PC-9 (cell line): ENCODE results near the gene SKP1. TPM values are rescaled to one million over a fixed set of nuclear protein-coding genes. Genes with fewer than 3 reads are reported as not detected.

Experiments
- BruUV-seq: library from RNA; stranded (reverse); fragments of 400-500 nt; replicated peaks from 2 replicates; lab custom pipeline; 2021; lab: Mats Ljungman, UMichigan
- CTCF ChIA-PET: fragments of 300-600 bp; sonication (Branson Sonifier 250); formaldehyde crosslinking; loops from one replicate; lab custom pipeline; 2022; ENCODE audit warnings: antibody characterized with exemption; lab: Charles Lee
- POLR2A ChIA-PET: fragments of 300-600 bp; sonication (Branson Sonifier 250); formaldehyde crosslinking; loops from one replicate; lab custom pipeline; 2022; ENCODE audit warnings: antibody characterized with exemption; ENCODE audit not compliant: unreplicated experiment; lab: Charles Lee
- DNase-seq, 2 experiments: peaks; one replicate each; pipeline versions ENCODE4 v3.0.0 to v3.0.0-alpha.2; 2015 to 2022; ENCODE audit warnings: mixed read lengths in 1 of 2
- H2AFZ ChIP-seq: fragments of 200-600 bp; sonication (generic); 2 replicates; pipeline ENCODE4 v1.8.1; 2017; ENCODE audit warnings: antibody characterized with exemption
- H3F3A ChIP-seq: fragments of 200-600 bp; sonication (generic); 2 replicates; pipeline ENCODE4 v1.8.1; 2017; ENCODE audit warnings: antibody characterized with exemption, mild to moderate bottlenecking, low read depth; ENCODE audit not compliant: insufficient read depth
- H3K27ac ChIP-seq: fragments of 200-600 bp; sonication (generic); 2 replicates; pipeline ENCODE4 v1.6.1; 2016; ENCODE audit warnings: mixed run types
- H3K27me3 ChIP-seq: fragments of 200-600 bp; sonication (generic); 2 replicates; pipeline ENCODE4 v1.6.1; 2016; ENCODE audit warnings: low read depth, mixed run types; ENCODE audit not compliant: insufficient read depth
- H3K36me3 ChIP-seq: fragments of 200-600 bp; sonication (generic); 2 replicates; pipeline ENCODE4 v1.6.1; 2016; ENCODE audit warnings: low read depth, mixed run types
- H3K4me1 ChIP-seq: fragments of 200-600 bp; sonication (generic); replicated peaks from 2 replicates; pipeline ENCODE4 v1.6.1; 2016; ENCODE audit warnings: mixed run types; ENCODE audit not compliant: insufficient read depth
- H3K4me2 ChIP-seq: fragments of 200-600 bp; sonication (generic); 2 replicates; pipeline ENCODE4 v1.6.1; 2017; ENCODE audit warnings: mixed run types
- H3K4me3 ChIP-seq: fragments of 200-600 bp; sonication (generic); 2 replicates; pipeline ENCODE4 v1.6.1; 2016; ENCODE audit warnings: mixed run types
- H3K79me2 ChIP-seq: fragments of 200-600 bp; sonication (generic); 2 replicates; pipeline ENCODE4 v1.6.1; 2017; ENCODE audit warnings: low read depth, mixed run types
- H3K9me2 ChIP-seq: fragments of 200-600 bp; sonication (generic); 2 replicates; pipeline ENCODE4 v1.8.1; 2017; ENCODE audit warnings: mild to moderate bottlenecking; ENCODE audit not compliant: insufficient read depth
- H3K9me3 ChIP-seq: fragments of 200-600 bp; sonication (generic); 2 replicates; pipeline ENCODE4 v1.8.1; 2016; ENCODE audit warnings: low read depth; ENCODE audit not compliant: insufficient read depth
- H4K20me1 ChIP-seq: fragments of 200-600 bp; sonication (generic); 2 replicates; pipeline ENCODE4 v1.8.1; 2017; ENCODE audit not compliant: insufficient read depth
- CTCF ChIP-seq: fragments of 200-600 bp; sonication (generic); conservative IDR thresholded peaks from 2 replicates; pipeline ENCODE4 v1.6.1; 2017; ENCODE audit warnings: mixed run types, antibody characterized with exemption, mild to moderate bottlenecking, moderate library complexity
- EZH2 ChIP-seq: fragments of 200-600 bp; sonication (generic); IDR thresholded peaks from 2 replicates; pipeline ENCODE4 v1.8.0; 2017; ENCODE audit warnings: antibody characterized with exemption, low read depth
- intact Hi-C: fragments of 100-400 bp; cut with micrococcal nuclease; formaldehyde crosslinking; loops from one replicate; pipeline ENCODE4 v1.10.0; 2022; ENCODE audit not compliant: unreplicated experiment
- total RNA-seq: library from RNA; stranded (reverse); gene quantifications from 2 replicates; pipeline ENCODE4 v1.2.3, GENCODE V29; 2021

The SKP1 gene
- total RNA-seq, 1 experiment from 2014 or later, result 409 TPM

DNA sequence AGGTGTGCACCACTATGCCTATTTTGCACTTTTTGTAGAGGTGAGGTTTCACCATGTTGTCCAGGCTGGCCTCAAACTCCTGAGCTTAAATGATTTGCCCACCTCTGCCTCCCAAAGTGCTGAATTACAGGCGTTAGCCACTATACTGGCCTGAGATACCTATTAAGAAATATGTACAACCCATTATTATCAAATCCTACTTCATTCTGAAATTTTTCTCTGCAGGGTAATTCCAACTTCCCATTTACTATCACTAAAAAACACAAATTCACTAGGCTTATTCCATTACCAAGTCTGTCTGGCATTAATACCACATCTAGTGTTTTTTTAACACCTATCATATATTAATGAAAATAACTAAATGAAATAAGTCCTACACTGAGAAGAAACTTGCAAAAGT, 30.9 kb upstream of the SKP1 start:
- no TSS peak for BruUV-seq
- Histone ChIP-seq H2AFZ (no peak overlapping the region), H3K79me2 (peaks cover 98% of the 10 kb centered on the region), H3K9me3 (no peaks in the 10 kb centered on the region), H3K27ac (no peak overlapping the region), H3K4me2 (no peak overlapping the region), H3K36me3 (peaks cover 21% of the 10 kb centered on the region), H3K4me3 (no peak overlapping the region), H3F3A (peaks cover 19% of the 10 kb centered on the region), H3K4me1 (no peaks in the 10 kb centered on the region), H4K20me1 (peaks cover 91% of the 10 kb centered on the region), H3K9me2 (no peaks in the 10 kb centered on the region), H3K27me3 (no peaks in the 10 kb centered on the region)
- no peak for DNase-seq
- ChIA-PET CTCF (no interaction called here), POLR2A (no interaction called here)
- intact Hi-C loops, result no loop called here
- TF ChIP-seq CTCF, result no peak
- TF ChIP-seq EZH2, result no peak

DNA sequence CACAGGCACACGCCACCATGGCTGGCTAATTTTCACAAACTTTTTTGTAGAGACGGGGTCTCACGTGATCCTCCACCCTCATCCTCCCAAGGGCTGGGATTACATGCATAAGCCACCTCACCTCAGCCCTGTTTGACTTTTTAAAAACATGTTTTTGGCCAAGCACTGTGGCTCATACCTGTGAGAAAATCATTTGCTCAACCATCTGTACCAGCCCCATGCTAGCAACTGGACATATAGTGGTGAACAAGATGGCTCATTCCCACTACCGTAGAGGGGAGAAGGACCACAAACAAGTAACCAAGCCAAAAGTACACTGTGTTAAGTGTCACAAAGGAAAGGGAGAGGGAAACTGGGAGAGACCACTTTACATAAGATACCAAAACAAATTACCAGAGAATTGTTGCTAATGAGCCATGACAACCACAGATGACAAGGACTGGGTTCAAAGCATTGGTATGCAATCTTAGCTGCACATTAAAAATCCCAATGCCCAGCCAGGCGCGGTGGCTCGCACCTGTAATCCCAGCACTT, 29.9 kb upstream of the SKP1 start:
- Histone ChIP-seq H3K4me2 (no peak overlapping the region), H3K79me2 (peaks cover 94% of the 10 kb centered on the region), H3K36me3 (peaks cover 22% of the 10 kb centered on the region; the same call in 1 of the 2 replicates), H3K4me1 (no peaks in the 10 kb centered on the region), H3K27me3 (no peaks in the 10 kb centered on the region), H4K20me1 (peaks cover 87% of the 10 kb centered on the region), H3F3A (peaks cover 26% of the 10 kb centered on the region), H3K9me3 (no peaks in the 10 kb centered on the region), H3K9me2 (no peaks in the 10 kb centered on the region), H2AFZ (no peak overlapping the region), H3K27ac (no peak overlapping the region), H3K4me3 (no peak overlapping the region)
- intact Hi-C loops, result no loop called here
- no TSS peak for BruUV-seq
- CTCF ChIA-PET, result no interaction called here
- TF ChIP-seq CTCF (no peak), EZH2 (no peak)
- POLR2A ChIA-PET, result no interaction called here
- DNase-seq, result no peak

- DNase-seq, result no peak
- ChIA-PET POLR2A (no interaction called here), CTCF (no interaction called here)
- no TSS peak for BruUV-seq
- intact Hi-C loops, result no loop called here
- Histone ChIP-seq H3K27me3 (no peaks in the 10 kb centered on the region), H2AFZ (no peak overlapping the region), H3F3A (peaks cover 35% of the 10 kb centered on the region), H3K27ac (no peak overlapping the region), H3K4me2 (no peak overlapping the region), H3K4me1 (no peaks in the 10 kb centered on the region), H3K79me2 (peaks cover 89% of the 10 kb centered on the region), H3K9me2 (no peaks in the 10 kb centered on the region), H3K9me3 (no peaks in the 10 kb centered on the region), H4K20me1 (peaks cover 83% of the 10 kb centered on the region), H3K36me3 (peaks cover 42% of the 10 kb centered on the region), H3K4me3 (no peak overlapping the region)
- no peak for TF ChIP-seq EZH2
- no peak for TF ChIP-seq CTCF
Measured at GRCh38 chr5:134204575-134204974, 27.8 kb upstream of the SKP1 start.
